GM10847 (cell line): Measurements from ENCODE around the gene RBBP5.

Experiments used
- POLR2A ChIP-seq: IDR thresholded peaks from 2 replicates; pipeline ENCODE4 v1.6.1; 2011; ENCODE audit not compliant: insufficient read length; ENCODE audit errors: extremely low read depth

RBBP5 gene

GRCh38 chr1:205121660-205122488, at the start of gene RBBP5:
Gene RBBP5 (minus strand): TSS chr1:205121978. CDS start chr1:205121873, 105 bp downstream.
- TF ChIP-seq POLR2A: peak; percentile 85

GRCh38 chr1:205171369-205171768, 49.6 kb upstream of the RBBP5 start:
- TF ChIP-seq POLR2A: no peak

GRCh38 chr1:205170532-205171269, 48.9 kb upstream of the RBBP5 start:
- TF ChIP-seq POLR2A: no peak

GRCh38 chr1:205169248-205169647, 47.5 kb upstream of the RBBP5 start:
- TF ChIP-seq POLR2A: no peak

- TF ChIP-seq POLR2A: no peak
Measured at GRCh38 chr1:205168291-205168690, 46.5 kb upstream of the RBBP5 start.

GRCh38 chr1:205162301-205162700, 40.5 kb upstream of the RBBP5 start:
- TF ChIP-seq POLR2A: no peak

GRCh38 chr1:205161076-205161475, 39.3 kb upstream of the RBBP5 start:
- no peak for TF ChIP-seq POLR2A

GRCh38 chr1:205158048-205158616, 36.4 kb upstream of the RBBP5 start:
- TF ChIP-seq POLR2A: no peak

- TF ChIP-seq POLR2A: no peak
Measured at GRCh38 chr1:205152505-205152904, 30.7 kb upstream of the RBBP5 start.

- no peak for TF ChIP-seq POLR2A
Measured at GRCh38 chr1:205150651-205151428, 29.1 kb upstream of the RBBP5 start.

- TF ChIP-seq POLR2A: no peak
Measured at GRCh38 chr1:205147191-205147835, 25.5 kb upstream of the RBBP5 start.

- TF ChIP-seq POLR2A: no peak
Measured at GRCh38 chr1:205144751-205145150, 23.0 kb upstream of the RBBP5 start.

- TF ChIP-seq POLR2A: no peak
Measured at GRCh38 chr1:205144046-205144720, 22.4 kb upstream of the RBBP5 start.

- TF ChIP-seq POLR2A: no peak
Measured at GRCh38 chr1:205142102-205142469, 20.3 kb upstream of the RBBP5 start.
